SH-SY5Y (cell line): Measurements from ENCODE around the gene ADAM22.

Experiments
- GATA2 ChIP-seq: IDR thresholded peaks from 2 replicates; pipeline ENCODE4 v1.6.1; 2011; ENCODE audit warnings: mild to moderate bottlenecking, low read depth, low read length
- GATA3 ChIP-seq: IDR thresholded peaks from 2 replicates; pipeline ENCODE4 v1.6.1; 2011; ENCODE audit warnings: low read depth, mild to moderate bottlenecking, low read length, moderate library complexity

DNA sequence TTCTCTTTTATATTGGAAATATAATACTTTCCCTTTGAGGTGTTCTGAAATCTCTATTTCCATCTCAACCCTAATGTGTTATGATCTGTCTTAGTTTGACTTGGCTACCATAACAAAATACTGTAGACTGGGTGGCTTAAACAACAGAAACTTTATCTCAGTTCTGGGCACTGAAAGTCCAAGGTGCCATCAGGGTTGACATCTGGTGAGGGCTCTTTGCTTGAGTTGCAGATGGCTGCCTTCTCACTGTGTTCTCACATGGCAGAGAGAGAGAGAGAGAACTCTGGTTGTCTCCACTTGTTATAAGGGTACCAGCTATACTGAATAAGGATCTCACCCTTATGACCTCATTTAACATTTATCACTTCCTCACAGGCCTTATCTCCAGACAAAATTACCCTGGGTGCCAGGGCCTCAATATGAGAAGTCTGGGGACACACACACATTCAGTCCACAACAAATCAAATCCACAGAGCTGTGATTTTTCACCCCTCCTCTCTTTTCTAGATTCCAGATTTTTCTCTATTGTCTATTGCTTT is 181.3 kb downstream of the ADAM22 start:
- TF ChIP-seq GATA2 (no peak), GATA3 (no peak)
